K562 (cell line): Measurements from ENCODE around the gene FBXO21. TPM values are rescaled to one million over a fixed set of nuclear protein-coding genes. Genes with fewer than 3 reads are reported as not detected.

Source experiments
- ARHGAP35 ChIP-seq: fragments of 450-650 bp; IDR thresholded peaks from 2 replicates; pipeline ENCODE4 v1.6.1; 2018; ENCODE audit not compliant: partially characterized antibody
- ATF1 ChIP-seq, 2 experiments: fragments of 450-650 bp in 1 of 2; IDR thresholded peaks; 2 replicates each; pipeline ENCODE4 v1.6.1; 2016; ENCODE audit warnings: missing compliant biosample characterization in 1 of 2, missing genetic modification characterization in 1 of 2
- ATF6 ChIP-seq: sonication (generic); formaldehyde crosslinking; IDR thresholded peaks from 2 replicates; pipeline ENCODE4 v1.4.0; 2020; ENCODE audit warnings: mild to moderate bottlenecking, missing genetic modification reagents
- BCL6 ChIP-seq: fragments of 250-450 bp; sonication (Bioruptor Pico); IDR thresholded peaks from 2 replicates; pipeline ENCODE4 v1.4.0; 2020
- CBX3 ChIP-seq, 2 experiments: IDR thresholded peaks; 1 replicate in 1 of 2; 2 replicates in 1 of 2; pipeline ENCODE4 v1.6.1; 2012; ENCODE audit warnings: inconsistent platforms in 2 of 2, low read length in 2 of 2, borderline replicate concordance in 1 of 2, control low read depth in 1 of 2
- EP400 ChIP-seq: fragments of 450-650 bp; IDR thresholded peaks from 2 replicates; pipeline ENCODE4 v1.6.1; 2017; ENCODE audit warnings: antibody characterized with exemption, mild to moderate bottlenecking, moderate library complexity
- ETS1 ChIP-seq: conservative IDR thresholded peaks from 2 replicates; pipeline ENCODE4 v1.6.1; 2011; ENCODE audit warnings: low read depth, mild to moderate bottlenecking, low read length; ENCODE audit not compliant: control insufficient read depth
- HDGF ChIP-seq: fragments of 450-650 bp; IDR thresholded peaks from 2 replicates; pipeline ENCODE4 v1.6.1; 2016
- NR2C1 ChIP-seq, 2 experiments: fragments of 450-650 bp; IDR thresholded peaks; 2 replicates each; pipeline ENCODE4 v1.6.1; 2017; ENCODE audit warnings: mild to moderate bottlenecking in 2 of 2, antibody characterized with exemption in 1 of 2, inconsistent platforms in 1 of 2, missing compliant biosample characterization in 1 of 2, missing genetic modification characterization in 1 of 2
- POLR2H ChIP-seq: IDR thresholded peaks from 2 replicates; pipeline ENCODE4 v1.6.1; 2016; ENCODE audit warnings: missing genetic modification characterization, low read depth, mild to moderate bottlenecking, control low read depth, missing compliant biosample characterization, moderate library complexity
- RNF219 ChIP-seq: fragments of 250-450 bp; sonication (Bioruptor Pico); IDR thresholded peaks from 2 replicates; pipeline ENCODE4 v1.5.0; 2022; ENCODE audit warnings: mild to moderate bottlenecking
- SRSF7 ChIP-seq: fragments of 200-400 bp; formaldehyde crosslinking; optimal IDR thresholded peaks from 2 replicates; pipeline ENCODE3; 2017; ENCODE audit warnings: mild to moderate bottlenecking, low read depth, low read length
- polyA plus RNA-seq, 8 experiments: library from polyadenylated mRNA; depleted of rRNA in 4 of 8; stranded (reverse) in 5 of 8; unstranded in 3 of 8; fragments of >200 nt; fragmentation: Nextera tagmentation in 2 of 8; fragmentation: Illumina TruSeq in 1 of 8; extraction: Ambion mirVana in 2 of 8; extraction: Trizol in 1 of 8; gene quantifications; 2 replicates each; pipeline versions ENCODE4 v1.2.1 to v1.2.3, GENCODE V29; 2011 to 2014; ENCODE audit warnings: inconsistent platforms in 1 of 8, missing spikeins in 1 of 8
- total RNA-seq, 7 experiments: library from RNA; depleted of rRNA in 6 of 7; stranded (reverse); fragments of >200 nt in 6 of 7; fragmentation: Illumina TruSeq in 2 of 7; extraction: Trizol in 2 of 7; gene quantifications; 2 replicates each; pipeline versions ENCODE4 v1.2.1 to v1.2.3, GENCODE V29; 2011 to 2021; ENCODE audit warnings: low replicate concordance in 1 of 7
- TF ChIP-seq, protein P1 (sequence below): fragments of 250-450 bp; sonication (Bioruptor Pico); IDR thresholded peaks from 2 replicates; pipeline ENCODE4 v1.5.0; 2021
- TF ChIP-seq, protein P2 (sequence below): sonication (generic); formaldehyde crosslinking; IDR thresholded peaks from 2 replicates; pipeline ENCODE4 v1.8.1; 2022; ENCODE audit warnings: missing genetic modification reagents
- TF ChIP-seq, protein P3 (sequence below), 2 experiments: fragments of 450-650 bp; IDR thresholded peaks; 2 replicates each; pipeline ENCODE4 v1.6.1; 2018; ENCODE audit warnings: mild to moderate bottlenecking in 2 of 2, low read depth in 1 of 2; ENCODE audit not compliant: partially characterized antibody in 2 of 2

FBXO21 gene
- total and polyA plus RNA-seq, 9 of the 15 experiments (the other 6 are each of a cell fraction or from before 2014, with no cell fraction given), result 3.0 to 50.9 (median 9.1) TPM

DNA sequence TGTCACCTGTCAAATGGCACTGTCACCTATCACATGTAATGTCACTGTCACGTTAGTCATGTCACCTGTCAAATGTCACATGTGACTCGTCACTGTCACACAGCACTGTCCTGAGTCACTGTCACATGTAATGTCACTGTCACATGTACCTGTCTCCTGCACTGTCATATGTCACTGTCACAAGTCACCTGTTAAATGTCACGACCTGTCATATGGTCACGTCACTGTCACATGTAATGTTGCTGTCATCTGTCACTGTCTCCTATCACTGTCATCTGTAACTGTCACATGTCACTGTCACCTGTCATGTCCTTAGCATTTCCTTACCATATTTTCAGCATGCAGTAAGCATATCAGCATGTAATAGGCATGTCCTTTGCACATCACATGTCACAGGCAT is 63.9 kb downstream of the FBXO21 start (continued):
- TF ChIP-seq, protein P1, sequence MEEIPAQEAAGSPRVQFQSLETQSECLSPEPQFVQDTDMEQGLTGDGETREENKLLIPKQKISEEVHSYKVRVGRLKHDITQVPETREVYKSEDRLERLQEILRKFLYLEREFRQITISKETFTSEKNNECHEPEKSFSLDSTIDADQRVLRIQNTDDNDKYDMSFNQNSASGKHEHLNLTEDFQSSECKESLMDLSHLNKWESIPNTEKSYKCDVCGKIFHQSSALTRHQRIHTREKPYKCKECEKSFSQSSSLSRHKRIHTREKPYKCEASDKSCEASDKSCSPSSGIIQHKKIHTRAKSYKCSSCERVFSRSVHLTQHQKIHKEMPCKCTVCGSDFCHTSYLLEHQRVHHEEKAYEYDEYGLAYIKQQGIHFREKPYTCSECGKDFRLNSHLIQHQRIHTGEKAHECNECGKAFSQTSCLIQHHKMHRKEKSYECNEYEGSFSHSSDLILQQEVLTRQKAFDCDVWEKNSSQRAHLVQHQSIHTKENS, result no peak
- TF ChIP-seq EP400, result no peak
- TF ChIP-seq HDGF, result no peak
- no peak for TF ChIP-seq CBX3 (IDR thresholded peaks at IDR 0.05; ENCODE audit: borderline replicate concordance in 1 of 2, low read length in 2 of 2)
- TF ChIP-seq ATF6 (CRISPR knock-in tag), result no peak
- no peak for TF ChIP-seq SRSF7
- no peak for TF ChIP-seq BCL6
- no peak for TF ChIP-seq POLR2H (tag)
- TF ChIP-seq ARHGAP35, result peak; percentile 71
- TF ChIP-seq RNF219 (CRISPR knock-in tag), result no peak
- no peak for TF ChIP-seq ETS1
- TF ChIP-seq NR2C1 (IDR thresholded peaks at IDR 0.05), result no peak
- no peak for TF ChIP-seq NR2C1 (tag; IDR thresholded peaks at IDR 0.05)
- TF ChIP-seq, protein P2, sequence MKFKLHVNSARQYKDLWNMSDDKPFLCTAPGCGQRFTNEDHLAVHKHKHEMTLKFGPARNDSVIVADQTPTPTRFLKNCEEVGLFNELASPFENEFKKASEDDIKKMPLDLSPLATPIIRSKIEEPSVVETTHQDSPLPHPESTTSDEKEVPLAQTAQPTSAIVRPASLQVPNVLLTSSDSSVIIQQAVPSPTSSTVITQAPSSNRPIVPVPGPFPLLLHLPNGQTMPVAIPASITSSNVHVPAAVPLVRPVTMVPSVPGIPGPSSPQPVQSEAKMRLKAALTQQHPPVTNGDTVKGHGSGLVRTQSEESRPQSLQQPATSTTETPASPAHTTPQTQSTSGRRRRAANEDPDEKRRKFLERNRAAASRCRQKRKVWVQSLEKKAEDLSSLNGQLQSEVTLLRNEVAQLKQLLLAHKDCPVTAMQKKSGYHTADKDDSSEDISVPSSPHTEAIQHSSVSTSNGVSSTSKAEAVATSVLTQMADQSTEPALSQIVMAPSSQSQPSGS (CRISPR knock-in tag), result peak; percentile 52; the same call in 1 of the 2 replicates
- TF ChIP-seq, protein P3, sequence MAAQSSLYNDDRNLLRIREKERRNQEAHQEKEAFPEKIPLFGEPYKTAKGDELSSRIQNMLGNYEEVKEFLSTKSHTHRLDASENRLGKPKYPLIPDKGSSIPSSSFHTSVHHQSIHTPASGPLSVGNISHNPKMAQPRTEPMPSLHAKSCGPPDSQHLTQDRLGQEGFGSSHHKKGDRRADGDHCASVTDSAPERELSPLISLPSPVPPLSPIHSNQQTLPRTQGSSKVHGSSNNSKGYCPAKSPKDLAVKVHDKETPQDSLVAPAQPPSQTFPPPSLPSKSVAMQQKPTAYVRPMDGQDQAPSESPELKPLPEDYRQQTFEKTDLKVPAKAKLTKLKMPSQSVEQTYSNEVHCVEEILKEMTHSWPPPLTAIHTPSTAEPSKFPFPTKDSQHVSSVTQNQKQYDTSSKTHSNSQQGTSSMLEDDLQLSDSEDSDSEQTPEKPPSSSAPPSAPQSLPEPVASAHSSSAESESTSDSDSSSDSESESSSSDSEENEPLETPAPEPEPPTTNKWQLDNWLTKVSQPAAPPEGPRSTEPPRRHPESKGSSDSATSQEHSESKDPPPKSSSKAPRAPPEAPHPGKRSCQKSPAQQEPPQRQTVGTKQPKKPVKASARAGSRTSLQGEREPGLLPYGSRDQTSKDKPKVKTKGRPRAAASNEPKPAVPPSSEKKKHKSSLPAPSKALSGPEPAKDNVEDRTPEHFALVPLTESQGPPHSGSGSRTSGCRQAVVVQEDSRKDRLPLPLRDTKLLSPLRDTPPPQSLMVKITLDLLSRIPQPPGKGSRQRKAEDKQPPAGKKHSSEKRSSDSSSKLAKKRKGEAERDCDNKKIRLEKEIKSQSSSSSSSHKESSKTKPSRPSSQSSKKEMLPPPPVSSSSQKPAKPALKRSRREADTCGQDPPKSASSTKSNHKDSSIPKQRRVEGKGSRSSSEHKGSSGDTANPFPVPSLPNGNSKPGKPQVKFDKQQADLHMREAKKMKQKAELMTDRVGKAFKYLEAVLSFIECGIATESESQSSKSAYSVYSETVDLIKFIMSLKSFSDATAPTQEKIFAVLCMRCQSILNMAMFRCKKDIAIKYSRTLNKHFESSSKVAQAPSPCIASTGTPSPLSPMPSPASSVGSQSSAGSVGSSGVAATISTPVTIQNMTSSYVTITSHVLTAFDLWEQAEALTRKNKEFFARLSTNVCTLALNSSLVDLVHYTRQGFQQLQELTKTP (IDR thresholded peaks at IDR 0.05; ENCODE audit: low read depth in 1 of 2, partially characterized antibody in 2 of 2), result no peak
- no peak for TF ChIP-seq ATF1 (CRISPR knock-in tag; IDR thresholded peaks at IDR 0.05)
- TF ChIP-seq ATF1 (tag; IDR thresholded peaks at IDR 0.05), result no peak
